PC-3 (cell line): Measurements from ENCODE around the gene SOAT1. TPM values are rescaled to one million over a fixed set of nuclear protein-coding genes. Genes with fewer than 3 reads are reported as not detected.

ENCODE experiments used
- ATAC-seq: fragments of 200-7000 bp; cut with Tn5 transposase; 2 replicates; pipeline ENCODE4 v1.9.1; 2020; ENCODE audit warnings: mild to moderate bottlenecking, moderate library complexity
- BruUV-seq: library from RNA; stranded (reverse); fragments of 400-500 nt; replicated peaks from 2 replicates; lab custom pipeline; 2021; lab: Mats Ljungman, UMichigan
- CTCF ChIA-PET: fragments of 300-600 bp; sonication (Branson Sonifier 250); formaldehyde crosslinking; loops from one replicate; lab custom pipeline; 2022; ENCODE audit warnings: antibody characterized with exemption; lab: Charles Lee
- POLR2A ChIA-PET: fragments of 300-600 bp; sonication (Branson Sonifier 250); formaldehyde crosslinking; loops from one replicate; lab custom pipeline; 2022; ENCODE audit warnings: antibody characterized with exemption; ENCODE audit not compliant: unreplicated experiment; lab: Charles Lee
- DNase-seq: peaks from one replicate; pipeline ENCODE4 v3.0.0-alpha.2; 2015
- H2AFZ ChIP-seq: fragments of 300-600 bp; sonication (generic); 2 replicates; pipeline ENCODE4 v1.6.0; 2016; ENCODE audit warnings: antibody characterized with exemption, low read length
- H3F3A ChIP-seq: fragments of 300-600 bp; sonication (generic); one replicate; pipeline ENCODE4 v1.6.0; 2017; ENCODE audit warnings: antibody characterized with exemption, low read length, control low read depth, mild to moderate bottlenecking; ENCODE audit not compliant: unreplicated experiment
- H3K27ac ChIP-seq: fragments of 300-600 bp; sonication (generic); 2 replicates; pipeline ENCODE4 v1.5.1; 2016; ENCODE audit warnings: mild to moderate bottlenecking, low read length
- H3K27me3 ChIP-seq: fragments of 300-600 bp; sonication (generic); 2 replicates; pipeline ENCODE4 v1.6.1; 2016; ENCODE audit warnings: low read length, mixed read lengths
- H3K36me3 ChIP-seq: fragments of 300-600 bp; sonication (generic); 2 replicates; pipeline ENCODE4 v1.6.1; 2016; ENCODE audit warnings: low read depth, mixed run types, low read length, mixed read lengths
- H3K4me1 ChIP-seq: fragments of 300-600 bp; sonication (generic); 2 replicates; pipeline ENCODE4 v1.5.1; 2016; ENCODE audit warnings: low read length; ENCODE audit not compliant: insufficient read depth
- H3K4me2 ChIP-seq: fragments of 300-600 bp; sonication (generic); 2 replicates; pipeline ENCODE4 v1.6.0; 2016; ENCODE audit warnings: low read length
- H3K4me3 ChIP-seq: fragments of 300-600 bp; sonication (generic); 2 replicates; pipeline ENCODE4 v1.5.1; 2016; ENCODE audit warnings: mild to moderate bottlenecking, low read length, mixed read lengths
- H3K79me2 ChIP-seq: fragments of 300-600 bp; sonication (generic); 2 replicates; pipeline ENCODE4 v1.6.1; 2017; ENCODE audit warnings: low read length, mixed read lengths
- H3K9ac ChIP-seq: fragments of 300-600 bp; sonication (generic); 2 replicates; pipeline ENCODE4 v1.6.0; 2016; ENCODE audit warnings: mild to moderate bottlenecking, low read length
- H3K9me2 ChIP-seq: fragments of 300-600 bp; sonication (generic); replicated peaks from 2 replicates; pipeline ENCODE4 v1.6.1; 2016; ENCODE audit warnings: mixed run types, low read length, mixed read lengths
- H3K9me3 ChIP-seq: fragments of 300-600 bp; sonication (generic); 2 replicates; pipeline ENCODE4 v1.6.1; 2016; ENCODE audit warnings: low read length, mixed read lengths
- H4K20me1 ChIP-seq: fragments of 300-600 bp; sonication (generic); 2 replicates; pipeline ENCODE4 v1.6.1; 2016; ENCODE audit warnings: low read length, mixed read lengths
- EZH2 ChIP-seq: fragments of 300-600 bp; sonication (generic); IDR thresholded peaks from one replicate; pipeline ENCODE4 v1.6.1; 2017; ENCODE audit warnings: antibody characterized with exemption, mild to moderate bottlenecking, low read length; ENCODE audit not compliant: unreplicated experiment
- EZH2phosphoT487 ChIP-seq: fragments of 300-600 bp; sonication (generic); IDR thresholded peaks from 2 replicates; pipeline ENCODE4 v1.6.1; 2018; ENCODE audit warnings: mild to moderate bottlenecking, antibody characterized with exemption, low read length, borderline replicate concordance
- intact Hi-C: fragments of 100-400 bp; cut with micrococcal nuclease; formaldehyde crosslinking; loops from 2 replicates; pipeline ENCODE4 v1.9.0; 2023
- total RNA-seq: library from RNA; depleted of rRNA; stranded (reverse); fragments of >200 nt; gene quantifications from 2 replicates; pipeline ENCODE4 v1.2.3, GENCODE V29; 2014
- TF ChIP-seq, protein P1 (sequence below): fragments of 300-600 bp; sonication (generic); conservative IDR thresholded peaks from 2 replicates; pipeline ENCODE4 v1.5.1; 2017; ENCODE audit warnings: antibody characterized with exemption, low read depth, mild to moderate bottlenecking, low read length

The SOAT1 gene
- total RNA-seq, 1 experiment from 2014 or later = 10.5 TPM

DNA sequence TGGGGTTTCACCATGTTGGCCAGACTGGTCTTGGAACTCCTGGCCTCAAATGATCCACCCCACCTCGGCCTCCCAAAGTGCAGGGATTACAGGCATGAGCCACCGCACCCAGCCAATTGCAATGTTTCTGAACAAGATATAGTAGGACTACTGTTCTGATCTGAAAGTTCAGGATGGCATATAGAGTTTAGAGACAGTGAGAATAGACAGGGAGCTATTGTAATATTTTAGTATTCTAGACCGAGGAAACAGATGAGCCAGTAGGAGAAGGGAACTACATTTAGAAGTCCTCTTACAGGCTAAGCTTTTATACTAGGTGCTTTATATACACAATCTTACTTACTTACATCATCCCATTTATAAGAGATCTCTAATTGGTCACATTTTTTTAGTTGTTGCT lies 33.1 kb downstream of the SOAT1 start:
- H4K20me1 ChIP-seq = no peaks in the 10 kb centered on the region
- ATAC-seq = no peak
- H3K9me3 ChIP-seq = no peaks in the 10 kb centered on the region
- H3K79me2 ChIP-seq = no peaks in the 10 kb centered on the region
- no peaks in the 10 kb centered on the region for H3K4me1 ChIP-seq
- no peaks in the 10 kb centered on the region for H3F3A ChIP-seq
- BruUV-seq = no TSS peak
- POLR2A ChIA-PET = no interaction called here
- H3K9ac ChIP-seq = no peak overlapping the region
- no peaks in the 10 kb centered on the region for H3K27me3 ChIP-seq
- H3K9me2 ChIP-seq = no peaks in the 10 kb centered on the region
- H2AFZ ChIP-seq = no peak overlapping the region
- TF ChIP-seq EZH2phosphoT487 = no peak
- no peak for TF ChIP-seq EZH2
- TF ChIP-seq, protein P1, sequence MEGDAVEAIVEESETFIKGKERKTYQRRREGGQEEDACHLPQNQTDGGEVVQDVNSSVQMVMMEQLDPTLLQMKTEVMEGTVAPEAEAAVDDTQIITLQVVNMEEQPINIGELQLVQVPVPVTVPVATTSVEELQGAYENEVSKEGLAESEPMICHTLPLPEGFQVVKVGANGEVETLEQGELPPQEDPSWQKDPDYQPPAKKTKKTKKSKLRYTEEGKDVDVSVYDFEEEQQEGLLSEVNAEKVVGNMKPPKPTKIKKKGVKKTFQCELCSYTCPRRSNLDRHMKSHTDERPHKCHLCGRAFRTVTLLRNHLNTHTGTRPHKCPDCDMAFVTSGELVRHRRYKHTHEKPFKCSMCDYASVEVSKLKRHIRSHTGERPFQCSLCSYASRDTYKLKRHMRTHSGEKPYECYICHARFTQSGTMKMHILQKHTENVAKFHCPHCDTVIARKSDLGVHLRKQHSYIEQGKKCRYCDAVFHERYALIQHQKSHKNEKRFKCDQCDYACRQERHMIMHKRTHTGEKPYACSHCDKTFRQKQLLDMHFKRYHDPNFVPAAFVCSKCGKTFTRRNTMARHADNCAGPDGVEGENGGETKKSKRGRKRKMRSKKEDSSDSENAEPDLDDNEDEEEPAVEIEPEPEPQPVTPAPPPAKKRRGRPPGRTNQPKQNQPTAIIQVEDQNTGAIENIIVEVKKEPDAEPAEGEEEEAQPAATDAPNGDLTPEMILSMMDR = no peak
- DNase-seq = no peak
- H3K4me2 ChIP-seq = no peak overlapping the region
- H3K27ac ChIP-seq = no peak overlapping the region
- intact Hi-C loops = no loop called here
- H3K36me3 ChIP-seq = 0 out of 2 replicates have a peak, but pooled peaks cover 5% of the 10 kb centered on the region
- CTCF ChIA-PET = no interaction called here
- H3K4me3 ChIP-seq = no peak overlapping the region

DNA sequence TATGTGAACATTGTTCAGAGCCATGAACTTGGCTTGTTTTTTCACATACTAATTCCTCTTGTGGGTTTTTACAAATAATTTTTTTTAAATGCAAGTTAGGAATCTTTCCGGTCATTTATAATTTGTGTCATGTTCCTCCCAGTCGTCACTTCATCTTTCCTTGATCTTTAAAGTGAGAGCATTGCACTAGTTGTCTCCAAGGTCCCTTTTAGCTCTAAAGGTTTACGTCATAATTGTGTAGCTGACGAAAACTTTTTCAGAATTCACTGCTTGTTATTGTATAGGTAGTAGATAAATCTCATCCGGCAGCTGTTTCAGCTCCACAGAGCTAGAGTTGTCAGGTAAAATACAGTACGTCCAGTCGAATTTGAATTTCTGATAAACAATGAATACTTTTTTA lies 33.6 kb downstream of the SOAT1 start:
- TF ChIP-seq EZH2phosphoT487 = no peak
- TF ChIP-seq, protein P1 = no peak
- no peak for TF ChIP-seq EZH2

DNA sequence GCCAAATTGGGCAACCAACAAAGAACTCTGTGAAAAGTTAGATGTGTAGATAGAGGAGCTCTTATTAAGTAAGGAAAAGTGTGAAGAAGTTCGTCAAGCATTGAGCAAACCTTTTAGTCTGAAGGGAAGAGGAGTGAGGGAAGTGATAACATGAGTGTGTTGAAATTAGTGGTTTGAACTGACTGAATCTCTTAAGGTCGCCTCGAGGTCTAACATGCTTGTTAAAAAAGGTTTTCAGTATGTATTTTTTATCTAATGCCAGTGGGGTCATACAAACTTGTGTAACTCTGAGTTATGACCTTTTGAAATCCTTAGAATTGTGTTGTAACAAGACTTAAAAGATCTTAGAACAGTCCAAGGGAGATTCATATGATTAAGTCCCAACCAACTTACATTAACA lies 34.1 kb downstream of the SOAT1 start:
- ATAC-seq = no peak
- no peak overlapping the region for H3K27ac ChIP-seq
- H2AFZ ChIP-seq = no peak overlapping the region
- no peaks in the 10 kb centered on the region for H3K27me3 ChIP-seq
- TF ChIP-seq EZH2phosphoT487 (no peak), EZH2 (no peak)
- TF ChIP-seq, protein P1 = no peak
- H3K4me2 ChIP-seq = no peak overlapping the region
- H3K9me2 ChIP-seq = no peaks in the 10 kb centered on the region
- H3K4me3 ChIP-seq = no peak overlapping the region
- H3K9me3 ChIP-seq = no peaks in the 10 kb centered on the region
- intact Hi-C loops = no loop called here
- CTCF ChIA-PET = no interaction called here
- H4K20me1 ChIP-seq = no peaks in the 10 kb centered on the region
- no peak for DNase-seq
- 0 out of 2 replicates have a peak, but pooled peaks cover 5% of the 10 kb centered on the region for H3K36me3 ChIP-seq
- no peaks in the 10 kb centered on the region for H3K4me1 ChIP-seq
- POLR2A ChIA-PET = no interaction called here
- H3K79me2 ChIP-seq = no peaks in the 10 kb centered on the region
- no peak overlapping the region for H3K9ac ChIP-seq
- no peaks in the 10 kb centered on the region for H3F3A ChIP-seq
- BruUV-seq = no TSS peak

More for the DNA sequence above, 33.6 kb downstream of the SOAT1 start:
- ATAC-seq (no peak), DNase-seq (no peak)
- Histone ChIP-seq H3K27me3 (no peaks in the 10 kb centered on the region), H2AFZ (no peak overlapping the region), H3K79me2 (no peaks in the 10 kb centered on the region), H4K20me1 (no peaks in the 10 kb centered on the region), H3F3A (no peaks in the 10 kb centered on the region), H3K27ac (no peak overlapping the region), H3K4me1 (no peaks in the 10 kb centered on the region), H3K9me3 (no peaks in the 10 kb centered on the region), H3K9me2 (no peaks in the 10 kb centered on the region), H3K4me2 (no peak overlapping the region), H3K9ac (no peak overlapping the region), H3K4me3 (no peak overlapping the region), H3K36me3 (0 out of 2 replicates have a peak, but pooled peaks cover 5% of the 10 kb centered on the region)
- ChIA-PET POLR2A (no interaction called here), CTCF (no interaction called here)
- intact Hi-C loops = no loop called here
- BruUV-seq = no TSS peak
